Activated CD4-positive, CD25-positive, alpha-beta regulatory T cell treated with anti-CD3 and anti-CD28 coated beads, Interleukin-2, amount 50 U/mL, for 16 hours (primary cell): ENCODE data around the gene SFRP4.

Experiments used
- DNase-seq: peaks from one replicate; pipeline ENCODE4 v3.0.0-alpha.2; 2020; ENCODE audit warnings: low read depth, low spot score

SFRP4 gene

GRCh38 chr7:37925620-37926019 lies 9.0 kb upstream of the SFRP4 start:
- DNase-seq, result no peak

- no peak for DNase-seq
Measured at GRCh38 chr7:37924491-37925041, 7.9 kb upstream of the SFRP4 start.

GRCh38 chr7:37923996-37924395 lies 7.4 kb upstream of the SFRP4 start:
- no peak for DNase-seq

- DNase-seq, result no peak
Measured at GRCh38 chr7:37921876-37922275, 5.3 kb upstream of the SFRP4 start.

GRCh38 chr7:37920849-37921805 lies 4.5 kb upstream of the SFRP4 start:
- no peak for DNase-seq

- DNase-seq, result no peak
Measured at GRCh38 chr7:37920305-37920848, 3.8 kb upstream of the SFRP4 start, which contains the start of gene EPDR1. Gene EPDR1 (plus strand): TSS chr7:37920640. CDS start chr7:37920940, 300 bp downstream.

- DNase-seq, result no peak
Measured at GRCh38 chr7:37918526-37918925, 1.9 kb upstream of the SFRP4 start.

GRCh38 chr7:37916017-37916672 lies 472 bp downstream of the SFRP4 start:
- DNase-seq, result no peak

- no peak for DNase-seq
Measured at GRCh38 chr7:37915438-37915837, 1.2 kb downstream of the SFRP4 start.

- DNase-seq, result no peak
Measured at GRCh38 chr7:37912756-37913155, 3.9 kb downstream of the SFRP4 start.

GRCh38 chr7:37908221-37908788 lies 8.3 kb downstream of the SFRP4 start:
- DNase-seq, result no peak

- no peak for DNase-seq
Measured at GRCh38 chr7:37901890-37902524, 14.6 kb downstream of the SFRP4 start.

GRCh38 chr7:37901236-37901827 lies 15.3 kb downstream of the SFRP4 start:
- no peak for DNase-seq

GRCh38 chr7:37899712-37900247 lies 16.8 kb downstream of the SFRP4 start:
- no peak for DNase-seq

GRCh38 chr7:37894671-37895070 lies 21.9 kb downstream of the SFRP4 start:
- DNase-seq, result no peak

- no peak for DNase-seq
Measured at GRCh38 chr7:37893359-37893758, 23.3 kb downstream of the SFRP4 start.

GRCh38 chr7:37882086-37882485 lies 34.5 kb downstream of the SFRP4 start:
- DNase-seq, result no peak
